ENCODE measurements around the gene RBM15B. TPM values are rescaled to one million over a fixed set of nuclear protein-coding genes. Genes with fewer than 3 reads are reported as not detected.
A peak's percentile ranks its signal among the peaks of the same experiment; 100 is the strongest.

The RBM15B gene
- total RNA-seq, 1 experiment from 2014 or later, result 55.6 TPM

- H3K9me3 Mint-ChIP-seq, result no peaks in the 10 kb centered on the region
- no peak for TF ChIP-seq EMX1 (CRISPR knock-in tag; IDR thresholded peaks at IDR 0.05)
- TF ChIP-seq PRRX2 (CRISPR knock-in tag; IDR thresholded peaks at IDR 0.05), result no peak
- no peak for TF ChIP-seq SP1 (CRISPR knock-in tag; conservative IDR thresholded peaks at IDR 0.05)
- no peak for TF ChIP-seq CREB1 (CRISPR knock-in tag; IDR thresholded peaks at IDR 0.05)
- TF ChIP-seq NR1H2 (CRISPR knock-in tag; IDR thresholded peaks at IDR 0.05), result no peak
- 0 out of 2 replicates have a peak, but pooled peaks have one; percentile 11 for TF ChIP-seq ZNF232 (CRISPR knock-in tag; IDR thresholded peaks at IDR 0.05)
- CTCF ChIA-PET, result interaction anchor here (0.7 to 1.7 kb wide), 4 partner anchors 42 to 777 kb away, joined by 3 to 5 read pairs (median 4); partner anchors contain the start of gene DCAF1
- POLR2A ChIA-PET, result no interaction called here
- peak overlapping the region; percentile 76 for H3K4me3 Mint-ChIP-seq
- peaks cover 45% of the 10 kb centered on the region for H3K4me1 Mint-ChIP-seq
- ATAC-seq, result no peak
- peaks cover 67% of the 10 kb centered on the region for H3K36me3 Mint-ChIP-seq
- H3K27ac Mint-ChIP-seq, result peak overlapping the region; percentile 60; the same call in 1 of the 2 replicates
- DNase-seq (ENCODE audit: low spot score), result no peak
- no peaks in the 10 kb centered on the region for H3K27me3 Mint-ChIP-seq (ENCODE audit: low read depth)
These were observed 1.5 kb downstream of the RBM15B start for GRCh38 chr3:51392355-51393133.

GRCh38 chr3:51393134-51393495 lies 2.0 kb downstream of the RBM15B start:
- CTCF ChIA-PET, result interaction anchor here (0.9 kb wide), 1 partner anchor 42 kb away, joined by 3 read pairs; no protein-coding TSS in a partner anchor
- Mint-ChIP-seq H3K4me1 (peaks cover 40% of the 10 kb centered on the region), H3K9me3 (no peaks in the 10 kb centered on the region), H3K4me3 (peak overlapping the region; percentile 76), H3K27me3 (ENCODE audit: low read depth) (no peaks in the 10 kb centered on the region), H3K36me3 (peaks cover 62% of the 10 kb centered on the region), H3K27ac (no peak overlapping the region; the same call in 1 of the 2 replicates)
- POLR2A ChIA-PET, result interaction anchor here (0.9 kb wide), 1 partner anchor 107 kb away, joined by 4 read pairs; the partner anchor contains the start of gene DCAF1
- TF ChIP-seq E2F4 (CRISPR knock-in tag; IDR thresholded peaks at IDR 0.05; ENCODE audit: borderline replicate concordance, low read depth), result no peak
- TF ChIP-seq ATF2 (CRISPR knock-in tag; IDR thresholded peaks at IDR 0.05; ENCODE audit: borderline replicate concordance, low read depth), result no peak
- TF ChIP-seq NFATC4 (CRISPR knock-in tag; IDR thresholded peaks at IDR 0.05), result no peak
- no peak for TF ChIP-seq ZNF219 (CRISPR knock-in tag; IDR thresholded peaks at IDR 0.05; ENCODE audit: borderline replicate concordance)
- no peak for TF ChIP-seq HMGA2 (CRISPR knock-in tag; IDR thresholded peaks at IDR 0.05)
- no peak for TF ChIP-seq ATF1 (CRISPR knock-in tag; IDR thresholded peaks at IDR 0.05)
- no peak for TF ChIP-seq ZNF317 (CRISPR knock-in tag; IDR thresholded peaks at IDR 0.05; ENCODE audit: borderline replicate concordance, low read depth)
- no peak for TF ChIP-seq RELA (CRISPR knock-in tag; IDR thresholded peaks at IDR 0.05; ENCODE audit: borderline replicate concordance)
- TF ChIP-seq MXD4 (CRISPR knock-in tag; IDR thresholded peaks at IDR 0.05; ENCODE audit: borderline replicate concordance), result no peak
- no peak for TF ChIP-seq KAT7 (CRISPR knock-in tag; IDR thresholded peaks at IDR 0.05; ENCODE audit: borderline replicate concordance)
- TF ChIP-seq OVOL2 (CRISPR knock-in tag; IDR thresholded peaks at IDR 0.05; ENCODE audit: borderline replicate concordance), result no peak
- TF ChIP-seq ZNF532 (CRISPR knock-in tag; IDR thresholded peaks at IDR 0.05; ENCODE audit: borderline replicate concordance), result no peak
- TF ChIP-seq NFE2L1 (CRISPR knock-in tag; IDR thresholded peaks at IDR 0.05), result no peak
- ATAC-seq (no peak), DNase-seq (ENCODE audit: low spot score) (no peak)

Data from WTC11 (cell line).